ENCODE results near the gene LRRIQ1.

Gene LRRIQ1

DNA sequence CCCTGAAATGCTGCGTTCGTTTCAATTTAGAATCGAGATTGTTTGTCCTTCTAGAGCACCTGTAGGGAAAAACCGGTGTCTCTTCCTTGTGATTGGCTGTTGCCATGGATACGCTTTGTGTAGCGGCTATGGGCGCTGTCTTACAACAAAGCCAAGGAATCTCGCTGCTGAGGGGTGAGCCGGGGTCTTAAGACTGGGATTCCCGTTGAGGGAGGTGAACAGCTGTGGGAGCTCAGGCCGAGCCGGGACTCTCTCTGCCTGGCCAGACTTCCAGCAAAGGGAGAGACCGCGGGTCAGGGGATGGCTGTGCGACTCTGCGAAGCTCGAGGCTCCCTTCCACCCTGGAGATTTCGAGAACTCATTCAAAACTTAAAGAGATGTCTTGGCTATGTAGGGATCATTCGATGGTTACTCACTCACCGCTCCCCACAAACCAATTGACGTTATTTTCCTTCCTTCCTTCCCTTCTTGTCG is at the start of gene LRRIQ1, which contains the start of gene TSPAN19 (continued):
- TF ChIP-seq, protein P1, sequence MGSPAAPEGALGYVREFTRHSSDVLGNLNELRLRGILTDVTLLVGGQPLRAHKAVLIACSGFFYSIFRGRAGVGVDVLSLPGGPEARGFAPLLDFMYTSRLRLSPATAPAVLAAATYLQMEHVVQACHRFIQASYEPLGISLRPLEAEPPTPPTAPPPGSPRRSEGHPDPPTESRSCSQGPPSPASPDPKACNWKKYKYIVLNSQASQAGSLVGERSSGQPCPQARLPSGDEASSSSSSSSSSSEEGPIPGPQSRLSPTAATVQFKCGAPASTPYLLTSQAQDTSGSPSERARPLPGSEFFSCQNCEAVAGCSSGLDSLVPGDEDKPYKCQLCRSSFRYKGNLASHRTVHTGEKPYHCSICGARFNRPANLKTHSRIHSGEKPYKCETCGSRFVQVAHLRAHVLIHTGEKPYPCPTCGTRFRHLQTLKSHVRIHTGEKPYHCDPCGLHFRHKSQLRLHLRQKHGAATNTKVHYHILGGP (tag by site-specific recombination; IDR thresholded peaks at IDR 0.05), result no peak
- TF ChIP-seq ZBTB17 (tag by site-specific recombination; IDR thresholded peaks at IDR 0.05) (peak; percentile 82), ZNF48 (tag by site-specific recombination; IDR thresholded peaks at IDR 0.05) (no peak), ZNF24 (tag by site-specific recombination; IDR thresholded peaks at IDR 0.05) (peak; percentile 20; the same call in 1 of the 2 replicates), ZNF660 (tag by site-specific recombination; IDR thresholded peaks at IDR 0.05) (no peak), SP3 (tag by site-specific recombination; IDR thresholded peaks at IDR 0.05) (0 out of 2 replicates have a peak, but pooled peaks have one; percentile 6)
- TF ChIP-seq, protein P2, sequence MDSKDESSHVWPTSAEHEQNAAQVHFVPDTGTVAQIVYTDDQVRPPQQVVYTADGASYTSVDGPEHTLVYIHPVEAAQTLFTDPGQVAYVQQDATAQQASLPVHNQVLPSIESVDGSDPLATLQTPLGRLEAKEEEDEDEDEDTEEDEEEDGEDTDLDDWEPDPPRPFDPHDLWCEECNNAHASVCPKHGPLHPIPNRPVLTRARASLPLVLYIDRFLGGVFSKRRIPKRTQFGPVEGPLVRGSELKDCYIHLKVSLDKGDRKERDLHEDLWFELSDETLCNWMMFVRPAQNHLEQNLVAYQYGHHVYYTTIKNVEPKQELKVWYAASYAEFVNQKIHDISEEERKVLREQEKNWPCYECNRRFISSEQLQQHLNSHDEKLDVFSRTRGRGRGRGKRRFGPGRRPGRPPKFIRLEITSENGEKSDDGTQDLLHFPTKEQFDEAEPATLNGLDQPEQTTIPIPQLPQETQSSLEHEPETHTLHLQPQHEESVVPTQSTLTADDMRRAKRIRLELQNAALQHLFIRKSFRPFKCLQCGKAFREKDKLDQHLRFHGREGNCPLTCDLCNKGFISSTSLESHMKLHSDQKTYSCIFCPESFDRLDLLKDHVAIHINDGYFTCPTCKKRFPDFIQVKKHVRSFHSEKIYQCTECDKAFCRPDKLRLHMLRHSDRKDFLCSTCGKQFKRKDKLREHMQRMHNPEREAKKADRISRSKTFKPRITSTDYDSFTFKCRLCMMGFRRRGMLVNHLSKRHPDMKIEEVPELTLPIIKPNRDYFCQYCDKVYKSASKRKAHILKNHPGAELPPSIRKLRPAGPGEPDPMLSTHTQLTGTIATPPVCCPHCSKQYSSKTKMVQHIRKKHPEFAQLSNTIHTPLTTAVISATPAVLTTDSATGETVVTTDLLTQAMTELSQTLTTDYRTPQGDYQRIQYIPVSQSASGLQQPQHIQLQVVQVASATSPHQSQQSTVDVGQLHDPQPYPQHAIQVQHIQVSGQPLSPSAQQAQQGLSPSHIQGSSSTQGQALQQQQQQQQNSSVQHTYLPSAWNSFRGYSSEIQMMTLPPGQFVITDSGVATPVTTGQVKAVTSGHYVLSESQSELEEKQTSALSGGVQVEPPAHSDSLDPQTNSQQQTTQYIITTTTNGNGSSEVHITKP (tag by site-specific recombination; IDR thresholded peaks at IDR 0.05), result peak; percentile 84
- TF ChIP-seq, protein P3, sequence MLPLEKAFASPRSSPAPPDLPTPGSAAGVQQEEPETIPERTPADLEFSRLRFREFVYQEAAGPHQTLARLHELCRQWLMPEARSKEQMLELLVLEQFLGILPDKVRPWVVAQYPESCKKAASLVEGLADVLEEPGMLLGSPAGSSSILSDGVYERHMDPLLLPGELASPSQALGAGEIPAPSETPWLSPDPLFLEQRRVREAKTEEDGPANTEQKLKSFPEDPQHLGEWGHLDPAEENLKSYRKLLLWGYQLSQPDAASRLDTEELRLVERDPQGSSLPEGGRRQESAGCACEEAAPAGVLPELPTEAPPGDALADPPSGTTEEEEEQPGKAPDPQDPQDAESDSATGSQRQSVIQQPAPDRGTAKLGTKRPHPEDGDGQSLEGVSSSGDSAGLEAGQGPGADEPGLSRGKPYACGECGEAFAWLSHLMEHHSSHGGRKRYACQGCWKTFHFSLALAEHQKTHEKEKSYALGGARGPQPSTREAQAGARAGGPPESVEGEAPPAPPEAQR (tag by site-specific recombination; IDR thresholded peaks at IDR 0.05), result no peak
- TF ChIP-seq, protein P4, sequence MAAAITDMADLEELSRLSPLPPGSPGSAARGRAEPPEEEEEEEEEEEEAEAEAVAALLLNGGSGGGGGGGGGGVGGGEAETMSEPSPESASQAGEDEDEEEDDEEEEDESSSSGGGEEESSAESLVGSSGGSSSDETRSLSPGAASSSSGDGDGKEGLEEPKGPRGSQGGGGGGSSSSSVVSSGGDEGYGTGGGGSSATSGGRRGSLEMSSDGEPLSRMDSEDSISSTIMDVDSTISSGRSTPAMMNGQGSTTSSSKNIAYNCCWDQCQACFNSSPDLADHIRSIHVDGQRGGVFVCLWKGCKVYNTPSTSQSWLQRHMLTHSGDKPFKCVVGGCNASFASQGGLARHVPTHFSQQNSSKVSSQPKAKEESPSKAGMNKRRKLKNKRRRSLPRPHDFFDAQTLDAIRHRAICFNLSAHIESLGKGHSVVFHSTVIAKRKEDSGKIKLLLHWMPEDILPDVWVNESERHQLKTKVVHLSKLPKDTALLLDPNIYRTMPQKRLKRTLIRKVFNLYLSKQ (tag by site-specific recombination; IDR thresholded peaks at IDR 0.05; ENCODE audit: borderline replicate concordance), result no peak

DNA sequence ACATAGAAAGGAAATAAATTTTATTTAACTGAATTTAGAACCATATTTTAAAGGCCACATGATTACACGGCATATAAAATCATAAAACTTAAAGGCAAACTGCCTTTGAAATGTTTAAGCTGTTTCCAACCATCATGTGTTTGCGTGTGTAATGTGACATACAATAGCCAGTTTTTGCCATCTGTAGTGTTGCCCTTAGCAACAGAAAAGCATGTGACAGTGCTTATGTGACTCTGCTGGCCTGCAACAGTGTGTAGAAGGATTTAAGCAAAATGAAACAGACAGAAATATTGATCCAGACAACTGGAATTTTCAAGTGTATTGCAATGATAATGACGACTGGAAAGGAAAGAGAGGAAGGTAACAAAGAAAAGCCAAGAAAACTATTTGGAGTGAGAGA is 49.6 kb upstream of the LRRIQ1 start:
- CTCF ChIA-PET, result no interaction called here
- POLR2A ChIA-PET, result no interaction called here
- no peak for TF ChIP-seq IKZF3 (tag by site-specific recombination; IDR thresholded peaks at IDR 0.05)
- TF ChIP-seq ZNF366 (tag by site-specific recombination; conservative IDR thresholded peaks at IDR 0.05), result no peak
- TF ChIP-seq ZNF239 (tag by site-specific recombination; IDR thresholded peaks at IDR 0.05), result no peak
- no peak for TF ChIP-seq EGR2 (tag by site-specific recombination; IDR thresholded peaks at IDR 0.05; ENCODE audit: low read depth)
- no peak for TF ChIP-seq ZBTB1 (tag by site-specific recombination; IDR thresholded peaks at IDR 0.05)
- TF ChIP-seq ZNF707 (tag by site-specific recombination; IDR thresholded peaks at IDR 0.05), result no peak
- TF ChIP-seq ZNF658 (tag by site-specific recombination; IDR thresholded peaks at IDR 0.05), result no peak
- TF ChIP-seq FEZF1 (tag by site-specific recombination; IDR thresholded peaks at IDR 0.05), result no peak
- TF ChIP-seq, protein P5, sequence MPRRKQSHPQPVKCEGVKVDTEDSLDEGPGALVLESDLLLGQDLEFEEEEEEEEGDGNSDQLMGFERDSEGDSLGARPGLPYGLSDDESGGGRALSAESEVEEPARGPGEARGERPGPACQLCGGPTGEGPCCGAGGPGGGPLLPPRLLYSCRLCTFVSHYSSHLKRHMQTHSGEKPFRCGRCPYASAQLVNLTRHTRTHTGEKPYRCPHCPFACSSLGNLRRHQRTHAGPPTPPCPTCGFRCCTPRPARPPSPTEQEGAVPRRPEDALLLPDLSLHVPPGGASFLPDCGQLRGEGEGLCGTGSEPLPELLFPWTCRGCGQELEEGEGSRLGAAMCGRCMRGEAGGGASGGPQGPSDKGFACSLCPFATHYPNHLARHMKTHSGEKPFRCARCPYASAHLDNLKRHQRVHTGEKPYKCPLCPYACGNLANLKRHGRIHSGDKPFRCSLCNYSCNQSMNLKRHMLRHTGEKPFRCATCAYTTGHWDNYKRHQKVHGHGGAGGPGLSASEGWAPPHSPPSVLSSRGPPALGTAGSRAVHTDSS (tag by site-specific recombination; IDR thresholded peaks at IDR 0.05), result no peak
- TF ChIP-seq YY1 (tag by site-specific recombination; IDR thresholded peaks at IDR 0.05), result no peak
- TF ChIP-seq, protein P6, sequence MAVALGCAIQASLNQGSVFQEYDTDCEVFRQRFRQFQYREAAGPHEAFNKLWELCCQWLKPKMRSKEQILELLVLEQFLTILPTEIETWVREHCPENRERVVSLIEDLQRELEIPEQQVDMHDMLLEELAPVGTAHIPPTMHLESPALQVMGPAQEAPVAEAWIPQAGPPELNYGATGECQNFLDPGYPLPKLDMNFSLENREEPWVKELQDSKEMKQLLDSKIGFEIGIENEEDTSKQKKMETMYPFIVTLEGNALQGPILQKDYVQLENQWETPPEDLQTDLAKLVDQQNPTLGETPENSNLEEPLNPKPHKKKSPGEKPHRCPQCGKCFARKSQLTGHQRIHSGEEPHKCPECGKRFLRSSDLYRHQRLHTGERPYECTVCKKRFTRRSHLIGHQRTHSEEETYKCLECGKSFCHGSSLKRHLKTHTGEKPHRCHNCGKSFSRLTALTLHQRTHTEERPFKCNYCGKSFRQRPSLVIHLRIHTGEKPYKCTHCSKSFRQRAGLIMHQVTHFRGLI (tag by site-specific recombination; IDR thresholded peaks at IDR 0.05), result no peak
- TF ChIP-seq, protein P7, sequence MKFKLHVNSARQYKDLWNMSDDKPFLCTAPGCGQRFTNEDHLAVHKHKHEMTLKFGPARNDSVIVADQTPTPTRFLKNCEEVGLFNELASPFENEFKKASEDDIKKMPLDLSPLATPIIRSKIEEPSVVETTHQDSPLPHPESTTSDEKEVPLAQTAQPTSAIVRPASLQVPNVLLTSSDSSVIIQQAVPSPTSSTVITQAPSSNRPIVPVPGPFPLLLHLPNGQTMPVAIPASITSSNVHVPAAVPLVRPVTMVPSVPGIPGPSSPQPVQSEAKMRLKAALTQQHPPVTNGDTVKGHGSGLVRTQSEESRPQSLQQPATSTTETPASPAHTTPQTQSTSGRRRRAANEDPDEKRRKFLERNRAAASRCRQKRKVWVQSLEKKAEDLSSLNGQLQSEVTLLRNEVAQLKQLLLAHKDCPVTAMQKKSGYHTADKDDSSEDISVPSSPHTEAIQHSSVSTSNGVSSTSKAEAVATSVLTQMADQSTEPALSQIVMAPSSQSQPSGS (tag by site-specific recombination; IDR thresholded peaks at IDR 0.05; ENCODE audit: low read depth), result no peak
- TF ChIP-seq ZNF830 (tag by site-specific recombination; IDR thresholded peaks at IDR 0.05; ENCODE audit: low read depth), result no peak
- TF ChIP-seq WT1 (tag by site-specific recombination; IDR thresholded peaks at IDR 0.05), result no peak
- TF ChIP-seq SP7 (tag by site-specific recombination; IDR thresholded peaks at IDR 0.05), result no peak
- TF ChIP-seq ZNF184 (tag by site-specific recombination; IDR thresholded peaks at IDR 0.05), result no peak
- TF ChIP-seq ZNF664 (tag by site-specific recombination; IDR thresholded peaks at IDR 0.05), result no peak

More for the DNA sequence above, 49.6 kb upstream of the LRRIQ1 start:
- H3K9me3 ChIP-seq (ENCODE audit: control insufficient read depth, insufficient read depth, low read depth, low read length), result no peaks in the 10 kb centered on the region
- H3K4me3 ChIP-seq (ENCODE audit: low read depth, low read length), result no peak overlapping the region
- H3K27ac ChIP-seq (ENCODE audit: extremely low read depth, low read depth, low read length), result no peak overlapping the region
- H3K4me1 ChIP-seq (ENCODE audit: control insufficient read depth, insufficient read depth, low read length), result no peaks in the 10 kb centered on the region
- H3K36me3 ChIP-seq (ENCODE audit: control insufficient read depth in 2 of 2, insufficient read depth in 1 of 2, low read length in 2 of 2), result no peaks in the 10 kb centered on the region
